HepG2 (cell line): ENCODE data around the gene CNFN. TPM values are rescaled to one million over a fixed set of nuclear protein-coding genes. Genes with fewer than 3 reads are reported as not detected.

Experiments
- EZH2 ChIP-seq: conservative IDR thresholded peaks from 2 replicates; pipeline ENCODE4 v1.6.1; 2012; ENCODE audit warnings: mild to moderate bottlenecking, low read depth, low read length, moderate library complexity
- HDAC2 ChIP-seq: sonication (generic); formaldehyde crosslinking; IDR thresholded peaks from 2 replicates; pipeline ENCODE4 v1.4.0; 2020; ENCODE audit warnings: missing genetic modification reagents
- POGZ ChIP-seq: sonication (generic); formaldehyde crosslinking; IDR thresholded peaks from 2 replicates; pipeline ENCODE4 v1.4.0; 2020; ENCODE audit warnings: mild to moderate bottlenecking, missing genetic modification reagents
- RAD21 ChIP-seq: fragments of 450-650 bp; formaldehyde crosslinking; IDR thresholded peaks from 2 replicates; pipeline ENCODE4 v1.5.0; 2020; ENCODE audit warnings: mild to moderate bottlenecking
- RBFOX2 ChIP-seq: fragments of 200-400 bp; formaldehyde crosslinking; IDR thresholded peaks from 2 replicates; pipeline ENCODE4 v1.6.1; 2017; ENCODE audit warnings: low read depth, mild to moderate bottlenecking, low read length
- ZNF180 ChIP-seq: sonication (generic); formaldehyde crosslinking; IDR thresholded peaks from 2 replicates; pipeline ENCODE4 v1.4.0; 2020; ENCODE audit warnings: low read depth, missing genetic modification reagents, borderline replicate concordance
- ZNF543 ChIP-seq: sonication (generic); formaldehyde crosslinking; IDR thresholded peaks from 2 replicates; pipeline ENCODE4 v1.4.0; 2020; ENCODE audit warnings: mild to moderate bottlenecking, missing genetic modification reagents
- ZNF687 ChIP-seq: sonication (generic); formaldehyde crosslinking; IDR thresholded peaks from 2 replicates; pipeline ENCODE4 v1.5.1; 2020; ENCODE audit warnings: mild to moderate bottlenecking, missing genetic modification reagents, moderate library complexity
- ZNF772 ChIP-seq: sonication (generic); formaldehyde crosslinking; IDR thresholded peaks from 2 replicates; pipeline ENCODE4 v1.5.0; 2020; ENCODE audit warnings: mild to moderate bottlenecking, missing genetic modification reagents
- polyA plus RNA-seq, 8 experiments: library from polyadenylated mRNA; depleted of rRNA in 3 of 8; stranded (reverse) in 7 of 8; unstranded in 1 of 8; fragments of >200 nt; fragmentation: Illumina TruSeq in 4 of 8; extraction: Trizol in 4 of 8; gene quantifications; 2 replicates each; pipeline versions ENCODE4 v1.2.1 to v1.2.3, GENCODE V29; 2011 to 2016; ENCODE audit warnings: low read depth in 4 of 8, missing spikeins in 1 of 8, mixed read lengths in 1 of 8; ENCODE audit not compliant: insufficient read depth in 1 of 8
- total RNA-seq, 5 experiments: library from RNA; depleted of rRNA; stranded (reverse); fragments of >200 nt; fragmentation: Illumina TruSeq; extraction: Trizol; gene quantifications; 2 replicates each; pipeline ENCODE4 v1.2.3, GENCODE V29; 2016; ENCODE audit warnings: low read depth in 1 of 5
- TF ChIP-seq, protein P1 (sequence below): sonication (generic); formaldehyde crosslinking; IDR thresholded peaks from one replicate; pipeline ENCODE4 v1.5.1; 2020; ENCODE audit warnings: mild to moderate bottlenecking, missing genetic modification reagents; ENCODE audit errors: not compliant biosample characterization

CNFN gene
- total and polyA plus RNA-seq, 2 of the 13 experiments (the other 11 are each of a cell fraction or from before 2014, with no cell fraction given): 0.35 to 1.1 TPM

DNA sequence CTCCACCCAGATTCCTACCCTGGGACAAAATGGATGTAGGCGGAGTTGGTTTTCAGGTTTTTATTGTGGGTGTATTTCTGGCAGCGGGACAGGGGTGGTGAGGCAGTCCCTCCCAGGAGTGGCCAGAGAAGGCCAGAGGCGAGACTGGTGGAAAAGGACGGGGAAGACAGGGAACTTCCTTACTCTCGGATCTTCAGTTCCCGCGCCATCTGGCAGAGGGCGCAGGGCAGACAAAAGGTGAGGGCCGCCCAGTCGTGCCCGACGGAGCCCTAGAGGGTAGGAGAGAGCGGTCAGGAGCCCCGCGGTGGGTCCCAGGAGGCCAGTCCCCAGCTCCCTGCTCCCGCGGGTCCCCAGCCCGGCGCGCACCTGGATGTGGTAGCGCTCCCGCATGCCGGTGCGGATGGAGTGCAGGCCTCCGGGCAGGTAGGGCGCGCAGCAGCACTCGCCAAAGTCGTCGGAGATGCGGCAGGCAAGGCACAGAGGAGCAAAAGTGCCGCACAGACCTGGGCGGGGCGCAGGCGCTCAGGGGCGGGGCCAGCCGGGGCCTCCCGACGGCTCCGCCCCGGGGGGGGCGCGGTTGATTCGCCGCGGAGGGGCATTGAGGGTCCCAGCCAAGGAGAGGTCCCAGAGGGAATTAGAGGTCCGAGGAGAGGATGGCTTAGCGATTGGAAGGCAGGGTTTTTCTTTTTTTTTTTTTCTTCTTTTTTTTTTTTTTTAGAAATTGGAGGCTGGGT, 3.0 kb downstream of the CNFN start (continued):
- TF ChIP-seq, protein P1, sequence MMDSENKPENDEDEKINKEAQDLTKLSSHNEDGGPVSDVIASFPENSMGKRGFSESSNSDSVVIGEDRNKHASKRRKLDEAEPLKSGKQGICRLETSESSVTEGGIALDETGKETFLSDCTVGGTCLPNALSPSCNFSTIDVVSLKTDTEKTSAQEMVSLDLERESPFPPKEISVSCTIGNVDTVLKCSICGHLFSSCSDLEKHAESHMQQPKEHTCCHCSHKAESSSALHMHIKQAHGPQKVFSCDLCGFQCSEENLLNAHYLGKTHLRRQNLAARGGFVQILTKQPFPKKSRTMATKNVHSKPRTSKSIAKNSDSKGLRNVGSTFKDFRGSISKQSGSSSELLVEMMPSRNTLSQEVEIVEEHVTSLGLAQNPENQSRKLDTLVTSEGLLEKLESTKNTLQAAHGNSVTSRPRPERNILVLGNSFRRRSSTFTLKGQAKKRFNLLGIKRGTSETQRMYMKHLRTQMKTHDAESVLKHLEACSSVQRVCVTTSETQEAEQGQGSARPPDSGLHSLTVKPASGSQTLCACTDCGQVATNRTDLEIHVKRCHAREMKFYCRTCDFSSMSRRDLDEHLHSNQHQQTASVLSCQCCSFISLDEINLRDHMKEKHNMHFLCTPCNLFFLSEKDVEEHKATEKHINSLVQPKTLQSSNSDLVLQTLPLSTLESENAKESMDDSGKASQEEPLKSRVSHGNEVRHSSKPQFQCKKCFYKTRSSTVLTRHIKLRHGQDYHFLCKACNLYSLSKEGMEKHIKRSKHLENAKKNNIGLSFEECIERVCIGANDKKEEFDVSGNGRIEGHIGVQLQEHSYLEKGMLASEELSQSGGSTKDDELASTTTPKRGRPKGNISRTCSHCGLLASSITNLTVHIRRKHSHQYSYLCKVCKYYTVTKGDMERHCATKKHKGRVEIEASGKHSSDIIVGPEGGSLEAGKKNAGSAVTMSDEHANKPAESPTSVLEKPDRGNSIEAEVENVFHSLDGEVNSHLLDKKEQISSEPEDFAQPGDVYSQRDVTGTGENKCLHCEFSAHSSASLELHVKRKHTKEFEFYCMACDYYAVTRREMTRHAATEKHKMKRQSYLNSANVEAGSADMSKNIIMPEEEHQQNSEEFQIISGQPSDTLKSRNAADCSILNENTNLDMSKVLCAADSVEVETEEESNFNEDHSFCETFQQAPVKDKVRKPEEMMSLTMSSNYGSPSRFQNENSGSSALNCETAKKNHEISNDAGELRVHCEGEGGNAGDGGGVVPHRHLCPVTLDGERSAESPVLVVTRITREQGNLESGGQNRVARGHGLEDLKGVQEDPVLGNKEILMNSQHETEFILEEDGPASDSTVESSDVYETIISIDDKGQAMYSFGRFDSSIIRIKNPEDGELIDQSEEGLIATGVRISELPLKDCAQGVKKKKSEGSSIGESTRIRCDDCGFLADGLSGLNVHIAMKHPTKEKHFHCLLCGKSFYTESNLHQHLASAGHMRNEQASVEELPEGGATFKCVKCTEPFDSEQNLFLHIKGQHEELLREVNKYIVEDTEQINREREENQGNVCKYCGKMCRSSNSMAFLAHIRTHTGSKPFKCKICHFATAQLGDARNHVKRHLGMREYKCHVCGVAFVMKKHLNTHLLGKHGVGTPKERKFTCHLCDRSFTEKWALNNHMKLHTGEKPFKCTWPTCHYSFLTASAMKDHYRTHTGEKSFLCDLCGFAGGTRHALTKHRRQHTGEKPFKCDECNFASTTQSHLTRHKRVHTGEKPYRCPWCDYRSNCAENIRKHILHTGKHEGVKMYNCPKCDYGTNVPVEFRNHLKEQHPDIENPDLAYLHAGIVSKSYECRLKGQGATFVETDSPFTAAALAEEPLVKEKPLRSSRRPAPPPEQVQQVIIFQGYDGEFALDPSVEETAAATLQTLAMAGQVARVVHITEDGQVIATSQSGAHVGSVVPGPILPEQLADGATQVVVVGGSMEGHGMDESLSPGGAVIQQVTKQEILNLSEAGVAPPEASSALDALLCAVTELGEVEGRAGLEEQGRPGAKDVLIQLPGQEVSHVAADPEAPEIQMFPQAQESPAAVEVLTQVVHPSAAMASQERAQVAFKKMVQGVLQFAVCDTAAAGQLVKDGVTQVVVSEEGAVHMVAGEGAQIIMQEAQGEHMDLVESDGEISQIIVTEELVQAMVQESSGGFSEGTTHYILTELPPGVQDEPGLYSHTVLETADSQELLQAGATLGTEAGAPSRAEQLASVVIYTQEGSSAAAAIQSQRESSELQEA (CRISPR knock-in tag): peak; percentile 24
- TF ChIP-seq EZH2: no peak
- 0 out of 2 replicates have a peak, but pooled peaks have one; percentile 48 for TF ChIP-seq ZNF543 (CRISPR knock-in tag)
- TF ChIP-seq HDAC2 (CRISPR knock-in tag): 0 out of 2 replicates have a peak, but pooled peaks have one; percentile 22
- TF ChIP-seq ZNF180 (CRISPR knock-in tag): no peak
- peak; percentile 72 for TF ChIP-seq ZNF687 (CRISPR knock-in tag)
- TF ChIP-seq ZNF772 (CRISPR knock-in tag): no peak
- peak; percentile 30; the same call in 1 of the 2 replicates for TF ChIP-seq POGZ (CRISPR knock-in tag)
- TF ChIP-seq RBFOX2: peak; percentile 58
- TF ChIP-seq RAD21: peak; percentile 65
